ENCODE measurements around the gene SUPT16H. TPM values are rescaled to one million over a fixed set of nuclear protein-coding genes. Genes with fewer than 3 reads are reported as not detected.
"Not testable (repeated sequence)": the region's sequence is repeated elsewhere in the genome, so short reads cannot be mapped to it uniquely, and the experiment has no call there.

Gene SUPT16H
- total RNA-seq, 1 donor from 2014 or later: 28.5 TPM

- DNase-seq; intact Hi-C loops (cut with micrococcal nuclease); ATAC-seq: not testable (repeated sequence)
Observed at GRCh38 chr14:21372814-21373213, 11.0 kb downstream of the SUPT16H start.

GRCh38 chr14:21369949-21370679, 13.7 kb downstream of the SUPT16H start:
- intact Hi-C loops (cut with micrococcal nuclease): loop anchor here (10.0 kb wide), 1 partner anchor 55 kb away; no protein-coding TSS in a partner anchor
- ATAC-seq: no peak
- no peak for DNase-seq

GRCh38 chr14:21367582-21368144, 16.2 kb downstream of the SUPT16H start:
- no peak for DNase-seq
- no peak for ATAC-seq
- intact Hi-C loops (cut with micrococcal nuclease): loop anchor here (10.0 kb wide), 1 partner anchor 57 kb away; no protein-coding TSS in a partner anchor

GRCh38 chr14:21356511-21356910, 27.3 kb downstream of the SUPT16H start:
- ATAC-seq (no peak), DNase-seq (no peak)
- intact Hi-C loops (cut with micrococcal nuclease): no loop called here

- peak; percentile 38 for DNase-seq
- ATAC-seq: peak; percentile 48
- intact Hi-C loops (cut with micrococcal nuclease): no loop called here
Observed at GRCh38 chr14:21352587-21352986, 31.2 kb downstream of the SUPT16H start.

GRCh38 chr14:21350539-21350938, 33.3 kb downstream of the SUPT16H start:
- intact Hi-C loops (cut with micrococcal nuclease): no loop called here
- ATAC-seq (no peak), DNase-seq (no peak)

- no peak for ATAC-seq
- intact Hi-C loops (cut with micrococcal nuclease): no loop called here
- no peak for DNase-seq
Observed at GRCh38 chr14:21347201-21347600, 36.6 kb downstream of the SUPT16H start.

- no peak for DNase-seq
- no peak for ATAC-seq
- intact Hi-C loops (cut with micrococcal nuclease): no loop called here
Observed at GRCh38 chr14:21346532-21347135, 37.2 kb downstream of the SUPT16H start.

- DNase-seq: no peak
- intact Hi-C loops (cut with micrococcal nuclease): no loop called here
- no peak for ATAC-seq
Observed at GRCh38 chr14:21343035-21343794, 40.6 kb downstream of the SUPT16H start.

GRCh38 chr14:21334202-21334906, 49.5 kb downstream of the SUPT16H start:
- intact Hi-C loops (cut with micrococcal nuclease): no loop called here
- ATAC-seq: no peak

GRCh38 chr14:21332950-21333349, 50.9 kb downstream of the SUPT16H start:
- ATAC-seq (no peak), DNase-seq (no peak)
- intact Hi-C loops (cut with micrococcal nuclease): no loop called here

More at GRCh38 chr14:21334202-21334906, 49.5 kb downstream of the SUPT16H start:
- no peak for DNase-seq

- no peak for ATAC-seq
Observed at GRCh38 chr14:21326972-21327371, 56.8 kb downstream of the SUPT16H start.

GRCh38 chr14:21322716-21323115, 61.1 kb downstream of the SUPT16H start:
- DNase-seq (no peak), ATAC-seq (no peak)
- intact Hi-C loops (cut with micrococcal nuclease): no loop called here

More at GRCh38 chr14:21326972-21327371, 56.8 kb downstream of the SUPT16H start:
- DNase-seq: no peak
- intact Hi-C loops (cut with micrococcal nuclease): no loop called here

GRCh38 chr14:21320913-21321312, 62.9 kb downstream of the SUPT16H start:
- ATAC-seq: no peak
- intact Hi-C loops (cut with micrococcal nuclease): no loop called here
- DNase-seq: no peak

GRCh38 chr14:21317398-21317797, 66.4 kb downstream of the SUPT16H start:
- intact Hi-C loops (cut with micrococcal nuclease): no loop called here
- DNase-seq (no peak), ATAC-seq (no peak)

GRCh38 chr14:21313512-21313911, 70.3 kb downstream of the SUPT16H start:
- ATAC-seq (no peak), DNase-seq (no peak)
- intact Hi-C loops (cut with micrococcal nuclease): no loop called here

GRCh38 chr14:21311614-21312013, 72.2 kb downstream of the SUPT16H start:
- ATAC-seq: no peak
- no peak for DNase-seq
- intact Hi-C loops (cut with micrococcal nuclease): no loop called here

GRCh38 chr14:21309956-21310355, 73.9 kb downstream of the SUPT16H start:
- ATAC-seq (no peak), DNase-seq (no peak)
- intact Hi-C loops (cut with micrococcal nuclease): no loop called here

GRCh38 chr14:21309238-21309636, 74.6 kb downstream of the SUPT16H start:
- intact Hi-C loops (cut with micrococcal nuclease): no loop called here
- ATAC-seq (no peak), DNase-seq (no peak)
